Activated CD4-positive, alpha-beta T cell treated with anti-CD3 and anti-CD28 coated beads, Interleukin-2, amount 50 U/mL, for 48 hours (primary cell): ENCODE results near the gene NCAM1.

Experiments
- DNase-seq, 2 experiments: peaks; one replicate each; pipeline ENCODE4 v3.0.0-alpha.2; 2020

Gene NCAM1

DNA sequence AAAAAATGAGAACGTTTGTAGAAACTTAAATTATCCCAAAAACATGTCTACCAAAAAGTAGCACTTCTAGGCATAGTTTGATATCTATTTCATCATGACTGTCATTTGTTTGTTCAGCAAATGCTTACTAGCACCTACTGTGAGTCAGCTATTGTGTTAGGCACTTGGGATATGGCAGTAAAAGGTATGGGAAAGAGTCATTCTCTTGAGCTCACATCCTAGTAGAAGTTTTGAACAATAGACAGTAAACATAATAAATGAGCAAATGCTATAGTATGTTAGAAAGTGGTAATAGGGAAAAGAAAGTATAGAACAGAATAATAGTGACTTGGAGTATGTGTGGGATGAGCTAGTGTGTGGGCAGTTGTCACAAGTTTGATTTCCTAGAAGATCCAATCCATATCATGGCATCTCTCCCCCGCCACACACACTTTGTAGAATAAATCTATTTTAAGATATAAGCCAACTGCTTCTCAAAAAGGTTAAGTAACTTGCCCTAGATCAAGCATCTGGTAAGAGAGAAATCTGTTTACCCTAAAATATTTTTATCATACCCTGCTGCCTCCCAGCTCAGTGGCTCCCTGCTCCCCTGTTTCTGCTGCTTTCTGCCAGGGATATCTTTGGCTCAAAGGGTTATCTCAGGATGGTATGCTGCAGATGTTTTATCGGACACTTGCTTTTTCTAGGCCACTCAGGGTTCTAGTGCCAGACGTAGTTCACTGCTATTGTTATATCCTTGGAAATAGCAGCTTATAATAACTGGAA lies 129.7 kb downstream of the NCAM1 start:
- no peak for DNase-seq

DNA sequence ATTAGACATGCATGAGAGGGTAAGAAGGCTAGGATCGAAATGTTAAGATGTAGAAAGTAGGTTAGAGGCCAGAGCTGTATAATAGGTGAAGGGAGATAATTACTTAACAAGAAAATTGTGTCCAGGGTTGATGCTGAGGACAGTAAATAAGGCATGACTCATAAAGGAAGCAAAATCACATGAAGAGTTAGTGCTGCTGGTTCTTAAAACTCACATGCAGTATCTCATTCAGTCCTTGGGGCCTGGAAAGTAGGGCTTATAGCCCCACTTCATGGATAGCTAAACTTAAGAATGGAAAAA lies 130.2 kb downstream of the NCAM1 start:
- no peak for DNase-seq

DNA sequence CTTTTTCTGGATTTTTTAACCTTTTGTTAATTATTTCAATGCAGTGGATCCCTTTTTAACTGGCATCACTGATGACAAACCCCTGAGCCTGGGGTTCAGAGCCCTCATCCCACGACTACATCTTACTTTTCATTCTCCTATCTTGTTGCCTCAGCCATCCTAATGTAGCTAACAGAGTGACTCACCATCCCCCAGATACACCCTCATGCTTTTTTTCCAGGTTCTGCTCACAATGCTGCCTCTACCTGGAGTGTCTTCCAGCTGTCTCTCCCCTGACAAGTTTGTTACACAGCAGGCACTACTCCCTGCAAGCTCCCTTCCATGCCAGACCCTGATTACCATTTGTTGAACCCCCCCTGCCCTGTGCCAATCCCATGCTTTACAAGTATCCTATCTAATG lies 135.4 kb downstream of the NCAM1 start:
- DNase-seq = no peak

DNA sequence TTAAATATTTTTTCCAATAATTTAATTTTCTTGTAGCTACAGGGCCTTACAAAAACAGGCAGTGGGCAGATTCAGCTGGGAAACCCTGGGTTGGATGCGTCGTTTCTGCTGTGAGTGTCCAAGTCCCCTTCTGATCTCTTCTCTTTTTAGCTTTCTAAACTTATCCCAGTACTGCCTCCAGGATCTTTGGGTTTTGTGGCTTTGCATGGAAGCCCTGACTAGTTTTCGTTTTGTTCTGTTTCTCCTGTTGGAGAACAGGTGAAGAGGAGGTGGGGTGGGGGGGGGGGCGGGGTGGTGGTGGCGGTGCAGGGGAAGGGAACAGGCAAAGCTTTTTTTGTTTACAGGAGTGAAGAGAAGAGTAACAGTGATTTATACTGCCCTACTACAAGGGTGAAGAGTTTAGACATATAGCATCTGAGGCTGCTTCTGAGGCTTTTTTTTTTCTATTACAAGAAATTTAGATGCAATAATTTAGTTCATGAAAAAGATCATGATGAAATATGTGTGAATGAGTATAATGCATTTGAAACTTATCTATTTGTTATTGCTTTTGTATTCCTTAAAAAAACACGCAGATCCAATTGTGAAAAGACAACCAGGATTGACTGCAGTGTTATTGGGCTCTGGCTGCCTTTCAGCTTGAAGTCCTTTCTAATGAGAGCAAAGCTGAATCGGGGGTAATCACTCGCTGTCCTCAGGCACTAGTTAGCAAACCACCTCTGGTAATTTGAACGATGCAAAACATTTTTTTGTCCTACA lies 142.9 kb downstream of the NCAM1 start:
- DNase-seq = no peak

DNA sequence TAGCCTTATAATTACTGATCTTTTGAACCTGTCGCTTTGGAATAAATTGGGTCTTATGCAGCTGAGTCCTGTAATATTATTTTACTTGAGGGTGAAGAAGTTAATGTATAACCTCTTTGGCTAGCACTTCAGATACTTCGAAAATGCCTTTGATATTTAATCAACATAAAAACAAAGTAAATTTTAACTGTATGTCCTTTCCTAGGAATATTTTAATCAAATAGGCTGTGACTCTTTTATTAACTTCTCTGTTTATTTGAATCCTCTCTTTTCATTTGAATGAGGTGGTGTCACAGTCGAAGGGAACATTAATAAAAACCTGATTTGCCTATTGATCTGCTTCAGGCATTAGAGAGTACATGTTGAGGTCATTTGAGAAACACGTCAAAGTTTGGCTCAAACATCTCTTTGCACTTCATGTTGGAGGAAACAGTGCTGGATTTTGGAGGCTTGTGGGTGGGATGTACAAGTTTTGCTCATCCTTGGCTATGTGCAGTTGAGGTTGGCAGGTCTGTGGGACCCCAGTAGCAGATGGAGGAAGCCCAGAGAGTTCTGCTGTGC lies 143.6 kb downstream of the NCAM1 start:
- no peak for DNase-seq

DNA sequence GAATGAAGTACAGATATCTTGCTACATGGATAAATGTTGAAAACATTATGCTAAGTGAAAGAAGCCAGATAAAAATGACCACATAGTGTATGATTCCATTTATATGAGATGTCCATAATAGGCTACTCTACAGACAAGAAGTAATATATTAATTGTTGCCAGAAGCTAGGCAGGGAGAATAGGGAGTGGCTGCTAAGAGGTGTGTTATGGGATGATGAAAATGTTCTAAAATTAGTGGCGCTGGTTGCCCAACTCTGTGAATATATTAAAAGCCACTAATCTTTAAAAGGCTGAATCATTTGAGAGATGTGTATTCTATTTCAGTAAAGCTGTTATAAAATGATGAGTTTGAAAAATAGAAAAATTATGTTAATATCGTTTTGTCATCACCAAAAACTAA lies 144.4 kb downstream of the NCAM1 start:
- DNase-seq = no peak

DNA sequence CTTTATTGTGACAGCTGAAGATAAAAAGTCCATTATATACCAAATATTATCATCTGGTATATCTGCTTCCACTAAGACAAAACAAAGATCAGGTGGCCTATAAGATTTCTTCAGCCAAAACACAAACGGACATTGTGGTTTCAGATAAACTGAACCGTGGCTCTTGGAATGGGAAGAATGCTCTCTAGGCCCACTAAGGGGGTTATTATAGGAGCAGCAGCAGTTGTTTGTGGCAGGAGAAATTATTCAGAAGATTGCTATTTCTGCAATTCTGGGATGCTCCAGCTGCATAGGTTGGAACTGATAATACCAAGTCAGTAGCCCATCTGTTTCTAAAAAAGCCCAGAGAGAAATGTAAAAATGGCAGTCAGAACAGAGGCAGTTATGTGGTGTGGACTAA lies 145.3 kb downstream of the NCAM1 start:
- no peak for DNase-seq

DNA sequence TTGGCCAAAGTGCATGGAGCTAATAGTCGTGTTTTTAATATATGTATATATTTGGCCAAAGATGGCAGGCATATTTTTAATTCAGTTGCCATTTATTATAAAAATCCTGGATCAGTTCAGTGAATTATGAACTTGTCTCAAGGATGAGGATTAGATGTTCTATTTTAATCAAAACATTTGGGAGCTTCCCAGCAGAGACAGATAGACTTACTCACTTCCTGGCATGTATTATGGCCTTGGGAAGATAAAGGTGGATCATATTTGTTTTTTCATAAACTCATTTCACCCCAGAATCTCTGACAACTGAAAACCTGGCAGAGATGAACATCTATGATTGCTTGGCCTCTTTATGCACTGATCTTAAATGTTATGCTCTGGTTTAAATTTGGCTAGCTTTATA lies 148.8 kb downstream of the NCAM1 start:
- no peak for DNase-seq

DNA sequence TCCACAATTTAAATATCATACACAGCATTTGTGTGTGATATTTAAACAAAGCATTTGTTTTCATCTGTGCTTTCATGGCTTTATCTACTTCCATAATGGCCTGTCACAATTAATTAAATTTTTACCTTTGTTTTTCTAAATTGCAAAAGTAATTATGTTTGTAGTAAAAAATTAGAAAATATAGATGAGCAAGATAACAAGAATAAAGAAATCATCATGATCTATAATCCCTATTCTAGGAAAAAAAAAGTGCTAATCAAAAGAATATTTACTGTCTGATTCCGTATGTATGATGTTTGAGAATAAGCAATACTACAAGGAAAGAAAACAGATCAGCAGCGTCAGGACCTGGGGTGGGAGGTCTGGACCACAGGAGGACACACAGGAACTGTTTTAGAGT lies 149.9 kb downstream of the NCAM1 start:
- DNase-seq = no peak

DNA sequence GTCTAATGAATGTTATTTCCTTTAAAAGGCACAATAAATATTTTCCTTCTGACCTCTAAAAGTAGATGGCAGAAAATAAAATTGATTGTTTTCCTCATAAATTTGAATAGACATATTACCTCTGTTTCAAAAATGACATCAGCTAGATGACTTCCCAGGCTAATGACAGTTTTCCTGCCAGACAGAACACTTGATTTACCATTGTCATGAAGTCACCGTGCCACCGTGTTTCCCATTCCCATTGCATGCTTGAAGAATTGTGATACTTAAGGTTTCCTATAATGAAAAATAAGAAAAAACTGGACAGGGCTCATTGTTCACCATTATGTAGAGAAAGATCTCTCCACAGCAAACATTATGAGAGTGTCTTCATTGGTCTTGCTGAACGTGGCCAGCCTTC lies 151.1 kb downstream of the NCAM1 start:
- no peak for DNase-seq

DNA sequence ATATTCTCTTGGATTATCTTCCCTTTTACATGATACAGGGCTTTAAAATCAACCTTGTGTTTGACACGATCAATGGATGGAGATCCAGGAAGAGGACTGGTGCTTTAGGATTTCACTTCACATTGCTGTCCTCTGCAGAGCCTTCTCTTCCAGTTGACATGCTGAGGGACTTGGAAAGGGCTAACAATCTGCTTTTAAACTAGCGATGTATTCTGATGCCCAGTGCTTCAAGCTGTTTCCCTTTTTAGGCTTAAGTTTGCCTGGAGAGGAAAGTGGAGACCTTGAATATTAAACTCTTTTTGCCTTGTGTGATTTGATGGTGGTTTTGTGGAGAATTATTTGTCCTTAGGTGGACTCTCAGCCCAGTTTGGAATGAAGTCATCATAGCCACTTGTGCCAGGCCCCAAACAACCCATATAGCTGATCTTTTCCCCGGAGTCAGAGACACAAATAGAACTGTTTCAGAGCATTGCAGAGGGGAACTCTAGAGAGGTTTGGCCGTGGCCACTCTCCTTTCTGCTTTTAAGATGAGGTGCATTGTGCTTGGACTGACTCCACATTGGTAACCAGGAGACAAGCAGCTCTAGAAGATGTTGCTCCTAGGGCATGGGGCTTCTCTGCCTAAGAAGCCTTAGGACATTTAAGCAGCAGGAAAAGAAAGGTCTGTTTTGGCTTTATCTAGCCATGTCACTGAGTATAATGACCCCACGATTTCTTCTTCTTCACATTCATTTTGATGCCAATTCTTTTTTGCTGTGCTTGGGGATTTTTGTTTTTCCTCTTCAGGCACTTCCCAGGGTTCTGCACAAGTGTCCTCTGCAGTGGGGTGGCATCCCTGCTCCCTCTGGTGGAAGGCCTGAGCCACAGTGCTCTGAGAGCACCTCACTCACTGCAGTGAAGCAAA lies 152.8 kb downstream of the NCAM1 start:
- peak in 1 of 2 experiments; percentile 1 for DNase-seq

DNA sequence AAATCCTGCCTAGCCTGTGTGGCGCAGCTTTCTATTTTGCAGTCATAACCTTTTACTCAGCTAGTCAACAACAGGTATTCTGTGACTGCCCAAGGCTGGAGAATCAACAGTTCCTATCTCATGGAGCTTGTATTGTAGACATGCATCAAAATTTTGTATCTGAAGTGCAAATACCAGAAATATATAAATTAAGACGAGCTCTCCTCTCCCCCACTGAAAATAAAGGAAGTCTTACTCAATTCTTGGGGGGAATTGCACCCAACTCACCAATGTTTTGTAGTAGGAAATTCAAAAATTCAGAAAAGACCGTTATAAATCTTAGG lies 153.4 kb downstream of the NCAM1 start:
- no peak for DNase-seq

DNA sequence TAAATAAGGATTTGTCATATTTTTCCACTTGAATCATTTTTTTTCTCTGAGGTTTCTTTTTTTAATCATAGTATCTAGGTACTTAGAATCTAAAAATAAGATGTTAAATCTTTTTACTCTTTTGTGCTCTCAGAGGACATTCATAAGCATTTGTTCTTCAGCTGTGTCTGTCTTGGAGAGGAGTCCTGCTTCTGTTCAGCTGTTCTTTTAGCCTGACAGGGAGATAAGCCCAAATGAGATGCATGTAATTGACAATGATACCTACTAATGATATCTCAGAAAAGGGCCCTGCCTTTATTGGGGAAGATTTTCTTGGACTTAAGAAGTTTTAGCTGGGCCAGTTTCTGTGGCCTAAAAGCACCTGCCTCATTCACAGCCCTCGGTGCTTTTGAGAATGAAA lies 156.9 kb downstream of the NCAM1 start:
- DNase-seq = no peak

DNA sequence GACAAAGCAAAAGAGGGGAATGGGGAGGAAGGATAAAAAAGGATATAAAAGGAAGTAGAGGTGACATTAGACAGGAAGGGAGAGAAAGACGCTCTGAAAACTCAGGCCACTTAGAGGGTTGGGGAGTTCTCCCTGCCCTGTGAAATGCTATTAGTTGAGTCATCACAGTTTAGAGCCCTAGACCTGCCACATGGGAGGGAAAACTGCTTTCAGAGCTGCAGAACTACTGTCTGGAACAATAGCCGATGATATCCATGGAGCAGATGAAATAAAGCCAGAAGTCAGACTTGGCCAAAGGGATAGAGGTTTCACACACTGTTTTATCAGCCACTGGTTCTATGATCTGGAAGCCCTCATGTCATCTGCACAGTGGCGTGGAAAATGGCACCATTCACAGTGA lies 157.9 kb downstream of the NCAM1 start:
- DNase-seq = no peak

DNA sequence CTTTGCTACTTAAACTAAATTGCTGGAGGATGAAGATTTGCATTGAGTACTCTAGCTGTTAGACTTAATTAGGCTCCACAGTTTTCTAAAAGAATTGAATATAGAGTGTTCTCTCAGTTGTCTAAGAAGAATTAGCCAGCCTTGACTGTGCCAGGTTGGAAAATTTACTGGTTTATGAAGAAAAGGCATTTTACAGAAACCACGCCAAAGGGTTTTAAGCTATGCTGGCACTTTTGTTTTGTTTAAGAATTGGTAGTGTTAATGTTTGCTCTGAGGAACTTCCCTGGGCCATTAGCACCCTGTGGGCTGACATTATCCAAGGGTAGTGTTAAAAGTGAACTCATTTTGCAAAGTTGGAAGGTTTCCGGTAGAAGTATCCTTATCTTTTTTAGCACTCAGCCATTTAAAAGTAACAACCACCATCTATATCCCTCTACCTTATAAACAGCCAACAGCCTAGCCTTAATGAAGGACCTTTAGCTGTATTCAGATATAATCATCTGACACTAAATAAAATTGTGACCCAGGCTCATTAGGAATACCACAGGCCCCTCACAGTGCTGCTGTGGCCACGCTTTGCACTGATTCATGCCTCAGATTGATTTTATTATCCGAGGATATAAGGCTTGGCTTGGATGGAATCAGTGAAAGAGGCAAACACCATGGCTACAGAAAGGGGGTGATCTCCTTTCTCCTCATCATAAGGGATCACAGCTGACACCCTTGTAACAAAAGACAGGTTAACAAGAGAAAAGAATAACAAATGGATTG lies 158.9 kb downstream of the NCAM1 start:
- no peak for DNase-seq

DNA sequence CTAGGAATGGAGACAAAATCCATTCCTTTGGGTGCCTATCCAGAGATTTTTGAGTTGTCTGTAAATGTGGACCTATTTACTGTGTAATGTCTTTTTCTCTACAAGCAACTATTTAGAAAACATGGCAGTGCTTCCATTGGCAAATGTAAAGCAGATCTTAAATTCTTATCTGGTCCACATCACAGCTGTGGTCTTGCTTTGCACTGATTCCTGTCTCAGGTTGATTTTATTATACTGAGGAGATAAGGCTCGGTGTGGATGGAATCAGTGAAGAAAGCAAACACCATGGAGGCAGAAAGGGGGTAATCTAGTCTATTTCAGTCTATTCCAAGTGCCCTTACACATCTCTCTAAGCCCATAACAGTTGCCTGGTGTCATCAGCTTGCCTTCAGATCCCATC lies 160.5 kb downstream of the NCAM1 start:
- DNase-seq = no peak

DNA sequence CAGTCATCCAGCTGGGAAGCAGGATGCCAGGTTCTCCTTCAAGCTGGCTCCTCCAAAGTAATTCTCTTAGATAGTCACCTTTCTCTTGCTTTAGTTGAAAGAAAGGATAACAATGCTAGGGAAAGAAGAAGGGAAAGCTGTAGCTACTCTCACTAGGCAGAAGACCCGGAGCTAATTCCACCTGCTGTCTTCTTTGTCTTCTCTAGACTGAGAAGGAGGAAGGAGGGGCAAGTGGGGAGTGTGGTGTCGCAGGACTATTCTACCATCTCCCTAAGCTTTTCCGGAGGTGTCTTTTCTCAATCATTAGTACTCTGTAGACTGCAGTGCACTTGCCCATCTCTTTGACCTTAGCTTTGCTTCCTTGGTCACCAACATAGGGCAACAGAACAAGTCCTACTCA lies 162.8 kb downstream of the NCAM1 start:
- DNase-seq = no peak

DNA sequence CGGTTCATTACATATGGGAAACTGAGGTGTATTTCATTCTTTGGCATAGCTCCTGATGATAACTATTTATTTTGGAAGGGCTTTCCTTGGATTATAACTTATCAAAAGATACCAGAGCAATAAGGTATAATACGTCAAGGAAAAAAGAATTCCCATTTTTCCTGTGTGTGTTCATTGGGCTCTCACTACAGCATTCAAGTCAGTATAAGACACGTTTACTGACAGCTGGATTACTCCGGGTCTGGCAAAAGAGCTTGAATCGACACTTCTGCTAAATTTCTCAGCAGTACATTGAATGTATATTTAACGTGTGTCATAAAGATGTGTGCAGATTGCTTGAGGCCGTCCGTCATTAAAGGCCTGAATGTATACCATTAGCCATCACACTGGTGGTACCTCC lies 163.4 kb downstream of the NCAM1 start:
- no peak for DNase-seq

DNA sequence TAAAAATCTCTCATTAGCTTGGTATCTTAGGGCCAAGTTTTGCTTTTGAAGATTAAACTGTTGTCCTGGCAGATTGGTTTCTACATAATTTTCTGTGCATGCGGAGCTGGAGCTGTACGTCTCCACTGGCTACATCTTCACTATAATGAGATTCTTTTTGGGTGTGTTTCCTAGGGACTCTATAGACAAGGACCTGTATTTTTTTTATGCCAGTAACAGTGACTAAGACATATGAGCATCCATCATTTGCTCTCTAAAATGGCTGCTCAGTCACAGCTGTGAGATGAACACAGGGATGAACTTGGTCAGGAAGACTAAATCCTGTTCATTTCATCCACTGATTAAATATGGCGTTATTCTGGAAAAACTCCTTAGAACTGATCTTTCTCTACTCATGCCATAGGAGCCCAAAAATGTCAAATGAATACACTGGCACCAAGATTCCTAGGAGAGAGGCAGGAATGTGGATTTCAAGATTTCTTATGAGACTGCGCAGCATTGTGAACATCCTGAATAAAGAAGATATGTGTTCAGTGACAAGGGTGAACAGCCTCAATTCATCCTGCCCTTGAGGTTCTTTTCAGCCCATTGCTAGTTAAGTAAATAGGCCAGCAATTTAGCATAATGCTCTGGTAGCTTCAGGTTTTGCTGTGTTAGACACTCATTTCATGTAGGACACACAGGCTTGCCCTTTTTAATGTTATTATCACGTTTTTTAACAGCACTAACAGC lies 168.2 kb downstream of the NCAM1 start:
- DNase-seq = no peak

DNA sequence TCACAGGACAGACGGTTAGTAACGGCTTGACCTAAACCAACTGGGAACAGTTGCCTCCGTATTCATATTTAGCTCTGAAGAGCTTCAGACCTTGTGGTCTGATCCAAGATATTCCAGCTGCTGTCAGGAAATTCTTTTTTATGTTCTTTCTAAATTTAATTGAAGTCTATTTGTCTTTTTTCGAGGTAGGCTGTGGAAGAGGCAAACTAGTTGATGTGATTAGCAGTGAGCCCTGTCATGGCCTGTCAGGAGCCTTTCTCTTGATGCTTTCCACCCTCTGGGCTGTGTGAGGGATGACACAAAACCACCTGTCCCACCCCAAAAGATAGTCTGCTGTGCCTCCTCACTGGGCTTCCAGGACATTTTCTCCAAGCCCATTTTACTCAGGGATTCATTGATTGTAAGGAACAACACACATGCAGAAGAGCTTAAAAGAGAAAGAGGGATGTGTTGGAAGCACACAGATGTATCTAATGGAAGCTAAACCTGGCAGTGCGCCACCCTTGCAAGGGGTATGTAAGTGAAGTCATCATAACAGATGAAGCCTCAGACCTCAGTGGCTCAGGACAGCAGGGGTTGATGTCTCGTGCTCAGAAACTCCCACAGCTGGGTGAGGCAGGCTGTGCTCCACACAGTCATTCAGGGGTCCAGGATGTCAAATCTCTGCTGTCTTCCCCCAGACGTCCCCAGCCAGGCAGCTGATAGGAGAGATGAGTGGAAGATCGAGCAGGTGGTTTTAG lies 170.0 kb downstream of the NCAM1 start:
- DNase-seq = no peak

DNA sequence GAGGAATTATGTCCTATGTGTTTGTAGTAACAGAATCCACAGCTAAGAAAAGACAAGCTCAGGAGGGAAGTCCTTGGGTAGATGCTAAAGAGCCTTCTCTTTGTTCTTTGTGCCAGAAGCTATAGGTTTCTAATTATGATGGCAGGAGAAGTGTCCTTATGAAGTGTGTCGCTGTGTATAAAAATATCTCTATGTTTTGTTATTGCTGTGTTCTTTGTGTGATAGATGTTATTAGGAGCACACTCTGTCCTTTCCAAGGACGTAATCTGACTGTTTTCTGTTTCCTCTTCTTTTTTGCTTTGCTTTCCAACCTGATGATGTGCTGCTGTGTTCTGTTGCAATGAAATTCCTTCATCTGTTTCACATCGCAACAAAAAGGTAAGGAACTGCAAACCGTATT lies 171.9 kb downstream of the NCAM1 start:
- no peak for DNase-seq
